ENCODE results near the gene ITPR2. TPM values are rescaled to one million over a fixed set of nuclear protein-coding genes. Genes with fewer than 3 reads are reported as not detected.

ITPR2 gene
- total RNA-seq, 1 donor from 2014 or later: 16.7 TPM

DNA sequence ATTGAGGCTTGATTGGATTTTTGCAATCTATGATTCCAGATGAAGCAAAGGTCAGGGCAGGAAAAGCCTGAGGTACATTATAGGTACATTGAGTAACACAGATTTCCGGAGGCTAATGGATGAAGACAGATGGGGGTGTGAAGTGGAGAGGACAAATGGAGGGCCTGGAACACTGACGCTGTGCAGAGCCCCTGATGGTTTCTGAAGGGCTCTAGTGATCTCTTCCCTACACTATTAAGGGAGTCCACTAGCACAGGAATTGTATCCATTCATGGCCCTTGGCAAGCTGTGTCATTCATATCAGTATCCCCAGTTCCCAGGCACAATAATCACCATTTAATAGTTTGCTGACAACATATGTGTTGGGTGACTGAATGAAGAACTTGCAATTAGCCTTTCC is 284.8 kb downstream of the ITPR2 start:
- DNase-seq (ENCODE audit: low read depth, low spot score): no peak
- Mint-ChIP-seq H3K27me3 (ENCODE audit: low read depth) (no peaks in the 10 kb centered on the region), H3K9me3 (peaks cover 5% of the 10 kb centered on the region), H3K4me3 (no peak overlapping the region), H3K27ac (ENCODE audit: unreplicated experiment) (no peak overlapping the region), H3K4me1 (no peaks in the 10 kb centered on the region), H3K36me3 (ENCODE audit: low read depth) (peaks cover 5% of the 10 kb centered on the region)
- TF ChIP-seq, protein P1, sequence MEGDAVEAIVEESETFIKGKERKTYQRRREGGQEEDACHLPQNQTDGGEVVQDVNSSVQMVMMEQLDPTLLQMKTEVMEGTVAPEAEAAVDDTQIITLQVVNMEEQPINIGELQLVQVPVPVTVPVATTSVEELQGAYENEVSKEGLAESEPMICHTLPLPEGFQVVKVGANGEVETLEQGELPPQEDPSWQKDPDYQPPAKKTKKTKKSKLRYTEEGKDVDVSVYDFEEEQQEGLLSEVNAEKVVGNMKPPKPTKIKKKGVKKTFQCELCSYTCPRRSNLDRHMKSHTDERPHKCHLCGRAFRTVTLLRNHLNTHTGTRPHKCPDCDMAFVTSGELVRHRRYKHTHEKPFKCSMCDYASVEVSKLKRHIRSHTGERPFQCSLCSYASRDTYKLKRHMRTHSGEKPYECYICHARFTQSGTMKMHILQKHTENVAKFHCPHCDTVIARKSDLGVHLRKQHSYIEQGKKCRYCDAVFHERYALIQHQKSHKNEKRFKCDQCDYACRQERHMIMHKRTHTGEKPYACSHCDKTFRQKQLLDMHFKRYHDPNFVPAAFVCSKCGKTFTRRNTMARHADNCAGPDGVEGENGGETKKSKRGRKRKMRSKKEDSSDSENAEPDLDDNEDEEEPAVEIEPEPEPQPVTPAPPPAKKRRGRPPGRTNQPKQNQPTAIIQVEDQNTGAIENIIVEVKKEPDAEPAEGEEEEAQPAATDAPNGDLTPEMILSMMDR (conservative IDR thresholded peaks at IDR 0.05): no peak

DNA sequence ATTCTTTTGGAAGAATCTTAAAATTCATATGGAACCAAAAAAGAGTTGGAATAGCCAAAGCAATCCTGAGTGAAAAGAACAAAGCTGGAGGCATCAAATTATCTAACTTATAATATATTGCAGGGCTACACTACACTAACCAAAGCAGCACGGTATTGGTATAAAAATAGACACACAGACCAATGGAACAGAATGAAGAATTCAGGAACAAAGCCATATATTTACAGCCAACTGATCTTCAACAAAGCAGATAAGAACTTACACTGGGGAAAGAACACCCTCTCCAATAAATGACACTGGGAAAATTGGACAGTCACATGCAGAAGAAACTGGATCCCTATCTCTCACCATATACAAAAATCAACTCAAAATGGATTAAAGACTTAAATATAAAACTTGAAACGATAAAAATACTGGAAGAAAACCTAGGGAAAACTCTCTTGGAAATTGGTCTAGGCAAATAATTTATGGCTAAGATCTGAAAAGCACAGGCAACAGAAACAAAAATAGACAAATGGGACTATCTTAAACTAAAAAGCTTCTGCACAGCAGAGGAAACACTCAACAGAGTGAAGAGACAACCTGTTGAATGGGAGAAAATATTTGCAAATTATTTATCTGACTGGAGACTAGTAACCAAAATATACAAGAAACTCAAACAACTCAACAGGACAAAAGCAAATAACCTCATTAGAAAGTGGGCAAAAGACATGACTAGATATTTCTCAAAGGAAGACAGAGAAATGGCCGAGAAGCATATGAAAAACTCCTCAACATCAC is 286.3 kb downstream of the ITPR2 start:
- no peak for DNase-seq (ENCODE audit: low read depth, low spot score)
- Mint-ChIP-seq H3K27me3 (ENCODE audit: low read depth) (no peaks in the 10 kb centered on the region), H3K9me3 (peaks cover 5% of the 10 kb centered on the region), H3K27ac (ENCODE audit: unreplicated experiment) (no peak overlapping the region), H3K4me1 (no peaks in the 10 kb centered on the region), H3K4me3 (no peak overlapping the region), H3K36me3 (ENCODE audit: low read depth) (peaks cover 5% of the 10 kb centered on the region)
- TF ChIP-seq, protein P1 (conservative IDR thresholded peaks at IDR 0.05): no peak

DNA sequence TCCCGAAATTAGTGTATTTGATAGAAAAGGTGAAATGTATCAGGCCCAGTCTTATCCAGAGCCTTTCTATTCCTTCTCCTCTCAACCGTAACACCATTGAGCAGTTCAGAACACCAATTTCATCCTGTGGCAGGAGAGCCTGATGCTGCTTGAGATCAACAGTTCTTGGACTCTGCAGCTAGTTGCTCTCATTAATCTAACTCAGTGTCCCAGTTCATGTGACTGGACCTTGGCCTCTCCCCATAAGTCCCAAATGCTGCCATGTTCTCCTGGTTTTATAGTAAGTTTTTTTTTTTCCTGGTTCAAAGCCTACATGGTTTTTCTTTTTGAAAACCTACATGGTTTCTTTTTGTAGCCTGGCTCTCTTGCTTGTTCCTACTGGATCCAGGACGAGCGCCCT is 293.9 kb downstream of the ITPR2 start:
- Mint-ChIP-seq H3K4me1 (no peaks in the 10 kb centered on the region), H3K27me3 (ENCODE audit: low read depth) (no peaks in the 10 kb centered on the region), H3K4me3 (no peak overlapping the region), H3K27ac (ENCODE audit: unreplicated experiment) (no peak overlapping the region), H3K9me3 (no peaks in the 10 kb centered on the region), H3K36me3 (ENCODE audit: low read depth) (no peaks in the 10 kb centered on the region)
- TF ChIP-seq, protein P1 (conservative IDR thresholded peaks at IDR 0.05): no peak
- no peak for DNase-seq (ENCODE audit: low read depth, low spot score)

DNA sequence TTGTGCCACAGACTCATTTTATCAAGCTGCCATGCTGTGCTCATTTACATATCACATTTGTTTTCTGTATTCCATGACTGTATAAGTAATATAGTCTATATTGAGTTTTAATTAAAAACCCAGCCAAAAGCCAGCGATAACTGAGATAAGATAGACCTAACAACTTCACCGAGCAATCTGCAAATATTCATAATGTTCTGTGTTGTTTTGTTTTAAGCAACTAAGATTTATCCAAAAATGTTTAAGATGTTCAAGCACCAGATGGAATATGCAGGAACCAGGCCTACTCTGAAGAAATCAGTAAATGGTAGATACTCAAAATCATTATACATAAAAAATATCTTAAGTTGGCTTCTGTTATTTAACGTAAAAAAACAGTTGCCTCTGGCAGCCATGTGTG is 295.3 kb downstream of the ITPR2 start:
- no peaks in the 10 kb centered on the region for H3K36me3 Mint-ChIP-seq (ENCODE audit: low read depth)
- TF ChIP-seq, protein P1 (conservative IDR thresholded peaks at IDR 0.05): no peak
- H3K27me3 Mint-ChIP-seq (ENCODE audit: low read depth): no peaks in the 10 kb centered on the region
- H3K4me1 Mint-ChIP-seq: no peaks in the 10 kb centered on the region
- no peak for DNase-seq (ENCODE audit: low read depth, low spot score)
- no peaks in the 10 kb centered on the region for H3K9me3 Mint-ChIP-seq
- H3K4me3 Mint-ChIP-seq: no peak overlapping the region
- no peak overlapping the region for H3K27ac Mint-ChIP-seq (ENCODE audit: unreplicated experiment)

DNA sequence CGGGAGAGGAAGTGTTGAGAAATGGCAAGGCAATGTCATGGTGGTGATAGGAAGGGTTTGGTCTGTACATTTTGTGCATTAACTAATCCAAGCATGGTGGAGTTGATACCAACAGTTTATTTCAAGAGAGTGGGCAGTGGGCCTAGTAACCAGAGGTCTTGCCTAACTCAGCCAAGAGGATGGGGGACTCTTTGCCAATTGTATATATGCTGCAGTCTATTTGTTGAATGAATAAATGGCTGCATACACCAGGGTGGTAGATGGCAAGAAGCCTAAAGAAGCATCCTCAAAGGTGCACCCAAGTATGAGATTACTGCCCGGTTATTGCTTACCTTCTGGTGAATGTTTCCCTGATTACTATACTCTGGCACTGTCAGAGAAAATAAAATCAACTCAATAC is 295.9 kb downstream of the ITPR2 start:
- H3K4me3 Mint-ChIP-seq: no peak overlapping the region
- TF ChIP-seq, protein P1 (conservative IDR thresholded peaks at IDR 0.05): no peak
- DNase-seq (ENCODE audit: low read depth, low spot score): no peak

More for the DNA sequence above, 295.9 kb downstream of the ITPR2 start:
- no peaks in the 10 kb centered on the region for H3K9me3 Mint-ChIP-seq
- H3K36me3 Mint-ChIP-seq (ENCODE audit: low read depth): no peaks in the 10 kb centered on the region
- H3K27ac Mint-ChIP-seq (ENCODE audit: unreplicated experiment): no peak overlapping the region
- H3K4me1 Mint-ChIP-seq: no peaks in the 10 kb centered on the region
- no peaks in the 10 kb centered on the region for H3K27me3 Mint-ChIP-seq (ENCODE audit: low read depth)
